Nephron progenitor cell (in vitro differentiated cells): ENCODE measurements around the gene CDH20.
A peak's percentile ranks its signal among the peaks of the same experiment; 100 is the strongest.

Experiments
- DNase-seq: peaks from one replicate; pipeline ENCODE4 v3.0.0; 2021
- H3K27ac Mint-ChIP-seq: 2 replicates; pipeline ENCODE4 v1.8.0; 2021; ENCODE audit warnings: mild to moderate bottlenecking, moderate library complexity, mixed read lengths
- H3K27me3 Mint-ChIP-seq: 2 replicates; pipeline ENCODE4 v1.8.0; 2021; ENCODE audit warnings: mild to moderate bottlenecking, low read depth, mixed read lengths; ENCODE audit not compliant: poor library complexity
- H3K36me3 Mint-ChIP-seq: 2 replicates; pipeline ENCODE4 v1.8.0; 2021; ENCODE audit warnings: low read depth, mixed read lengths
- H3K4me1 Mint-ChIP-seq: 2 replicates; pipeline ENCODE4 v1.8.0; 2021; ENCODE audit warnings: mixed read lengths
- H3K4me3 Mint-ChIP-seq: 2 replicates; pipeline ENCODE4 v1.8.0; 2021; ENCODE audit warnings: mild to moderate bottlenecking, moderate library complexity, mixed read lengths
- H3K9me3 Mint-ChIP-seq: 2 replicates; pipeline ENCODE4 v1.8.0; 2021; ENCODE audit warnings: mild to moderate bottlenecking, moderate library complexity, mixed read lengths
- CTCF ChIP-seq: fragments of 200-600 bp; sonication (generic); IDR thresholded peaks from 2 replicates; pipeline ENCODE4 v1.5.0; 2021; ENCODE audit warnings: antibody characterized with exemption

Gene CDH20

GRCh38 chr18:61551586-61551985 is 218.4 kb downstream of the CDH20 start:
- H3K27ac Mint-ChIP-seq: no peak overlapping the region
- no peaks in the 10 kb centered on the region for H3K36me3 Mint-ChIP-seq
- H3K4me1 Mint-ChIP-seq: peaks cover 11% of the 10 kb centered on the region
- no peaks in the 10 kb centered on the region for H3K27me3 Mint-ChIP-seq
- no peak overlapping the region for H3K4me3 Mint-ChIP-seq
- no peaks in the 10 kb centered on the region for H3K9me3 Mint-ChIP-seq
- DNase-seq: peak; percentile 39
- peak; percentile 82 for TF ChIP-seq CTCF

GRCh38 chr18:61553045-61553659 is 219.9 kb downstream of the CDH20 start:
- Mint-ChIP-seq H3K27me3 (no peaks in the 10 kb centered on the region), H3K36me3 (no peaks in the 10 kb centered on the region), H3K27ac (no peak overlapping the region), H3K4me3 (no peak overlapping the region), H3K9me3 (no peaks in the 10 kb centered on the region), H3K4me1 (peaks cover 11% of the 10 kb centered on the region)
- DNase-seq: no peak
- TF ChIP-seq CTCF: no peak

GRCh38 chr18:61554117-61554776 is 221.0 kb downstream of the CDH20 start:
- TF ChIP-seq CTCF: no peak
- no peak overlapping the region for H3K4me3 Mint-ChIP-seq
- no peak for DNase-seq
- H3K4me1 Mint-ChIP-seq: peaks cover 11% of the 10 kb centered on the region
- no peaks in the 10 kb centered on the region for H3K36me3 Mint-ChIP-seq
- H3K27me3 Mint-ChIP-seq: no peaks in the 10 kb centered on the region
- H3K27ac Mint-ChIP-seq: peak overlapping the region; percentile 72
- H3K9me3 Mint-ChIP-seq: peaks cover 4% of the 10 kb centered on the region

GRCh38 chr18:61554946-61555361 is 221.7 kb downstream of the CDH20 start:
- H3K4me3 Mint-ChIP-seq: no peak overlapping the region
- H3K27me3 Mint-ChIP-seq: peaks cover 3% of the 10 kb centered on the region
- H3K27ac Mint-ChIP-seq: peak overlapping the region; percentile 64
- no peak for DNase-seq
- TF ChIP-seq CTCF: no peak
- peaks cover 11% of the 10 kb centered on the region for H3K9me3 Mint-ChIP-seq
- no peaks in the 10 kb centered on the region for H3K36me3 Mint-ChIP-seq
- peaks cover 11% of the 10 kb centered on the region for H3K4me1 Mint-ChIP-seq

GRCh38 chr18:61556316-61556715 is 223.1 kb downstream of the CDH20 start:
- Mint-ChIP-seq H3K36me3 (no peaks in the 10 kb centered on the region), H3K4me3 (no peak overlapping the region), H3K9me3 (peaks cover 22% of the 10 kb centered on the region), H3K27me3 (peaks cover 3% of the 10 kb centered on the region), H3K27ac (no peak overlapping the region), H3K4me1 (peaks cover 11% of the 10 kb centered on the region)
- DNase-seq: no peak
- no peak for TF ChIP-seq CTCF

GRCh38 chr18:61556862-61557261 is 223.6 kb downstream of the CDH20 start:
- Mint-ChIP-seq H3K27ac (no peak overlapping the region), H3K9me3 (peaks cover 24% of the 10 kb centered on the region), H3K4me3 (no peak overlapping the region), H3K27me3 (peaks cover 3% of the 10 kb centered on the region), H3K4me1 (peaks cover 7% of the 10 kb centered on the region), H3K36me3 (no peaks in the 10 kb centered on the region)
- DNase-seq: no peak
- no peak for TF ChIP-seq CTCF
